HG03060 (cell line): ENCODE results near the gene ACADSB.

Source experiments
- ATAC-seq: cut with Tn5 transposase; IDR thresholded peaks from one replicate; pipeline ENCODE4 v1.9.1; 2021; ENCODE audit warnings: low read depth, moderate number of reproducible peaks; ENCODE audit not compliant: unreplicated experiment

Gene ACADSB

GRCh38 chr10:123092635-123093414 is 84.0 kb downstream of the ACADSB start:
- ATAC-seq: no peak

GRCh38 chr10:123093489-123093888 is 84.7 kb downstream of the ACADSB start:
- no peak for ATAC-seq

- no peak for ATAC-seq
Measured at GRCh38 chr10:123096452-123096851, 87.6 kb downstream of the ACADSB start.

- ATAC-seq: no peak
Measured at GRCh38 chr10:123097039-123097438, 88.2 kb downstream of the ACADSB start.

GRCh38 chr10:123100030-123100762 is 91.4 kb downstream of the ACADSB start:
- ATAC-seq: no peak

GRCh38 chr10:123101872-123102271 is 93.1 kb downstream of the ACADSB start:
- no peak for ATAC-seq

- ATAC-seq: no peak
Measured at GRCh38 chr10:123102673-123103072, 93.9 kb downstream of the ACADSB start.

GRCh38 chr10:123103944-123104343 is 95.1 kb downstream of the ACADSB start:
- ATAC-seq: no peak
